A549 (cell line): ENCODE results near the gene EXPH5. TPM values are rescaled to one million over a fixed set of nuclear protein-coding genes. Genes with fewer than 3 reads are reported as not detected.

ENCODE experiments used
- ATAC-seq, 2 experiments: fragments of 200-7000 bp in 1 of 2; fragments of >200 bp in 1 of 2; cut with Nextera tagmentation in 1 of 2; cut with Tn5 transposase in 1 of 2; 3 replicates each; pipeline versions ENCODE4 v1.8.0 to v1.9.1; 2018 to 2020; ENCODE audit warnings: mild to moderate bottlenecking in 1 of 2, moderate library complexity in 1 of 2
- CTCF ChIA-PET: fragments of 300-600 bp; sonication (Branson Sonifier 250); formaldehyde crosslinking; extraction: SDS; loops from one replicate; lab custom pipeline; 2021; ENCODE audit warnings: antibody characterized with exemption, inconsistent platforms; lab: Yijun Ruan, JAX
- POLR2A ChIA-PET: fragments of 350-600 bp; formaldehyde crosslinking; extraction: SDS; loops from one replicate; lab custom pipeline; 2021; ENCODE audit warnings: antibody characterized with exemption, inconsistent platforms; lab: Yijun Ruan, JAX
- DNase-seq, 2 experiments: peaks; one replicate each; pipeline versions ENCODE4 v3.0.0 to v3.0.0-alpha.2; 2011 to 2016; ENCODE audit warnings: low read depth in 1 of 2, low spot score in 1 of 2
- FAIRE-seq: peaks from 2 replicates; lab custom pipeline; 2011; peaks lifted over from hg19 to GRCh38; lab: Jason Lieb, UNC
- H3K27ac ChIP-seq, 2 experiments: fragments of >200 bp; sonication (Bioruptor Twin); formaldehyde crosslinking; 3 replicates each; pipeline ENCODE4 v1.5.1; 2016 to 2017
- H3K4me1 ChIP-seq: fragments of >200 bp; sonication (Bioruptor Twin); formaldehyde crosslinking; 3 replicates; pipeline ENCODE4 v1.6.1; 2016
- H3K4me2 ChIP-seq: fragments of >200 bp; sonication (Bioruptor Twin); formaldehyde crosslinking; 3 replicates; pipeline ENCODE4 v1.6.1; 2016
- H3K4me3 ChIP-seq: fragments of >200 bp; sonication (Bioruptor Twin); formaldehyde crosslinking; 3 replicates; pipeline ENCODE4 v1.5.1; 2016
- H3K9me3 ChIP-seq: fragments of >200 bp; sonication (Bioruptor Twin); formaldehyde crosslinking; 3 replicates; pipeline ENCODE4 v1.6.1; 2016
- BHLHE40 ChIP-seq: IDR thresholded peaks from 2 replicates; pipeline ENCODE4 v1.6.1; 2012; ENCODE audit warnings: low read depth, low read length, inconsistent platforms
- CBX2 ChIP-seq: fragments of 200-600 bp; sonication (generic); IDR thresholded peaks from 2 replicates; pipeline ENCODE4 v1.6.1; 2016; ENCODE audit warnings: low read depth, mild to moderate bottlenecking, borderline replicate concordance
- CBX8 ChIP-seq: fragments of 200-600 bp; sonication (generic); IDR thresholded peaks from 2 replicates; pipeline ENCODE4 v1.6.1; 2016
- CHD2 ChIP-seq: fragments of 150-350 bp; IDR thresholded peaks from 2 replicates; pipeline ENCODE4 v1.6.1; 2014; ENCODE audit warnings: low read length; ENCODE audit not compliant: partially characterized antibody
- CTCF ChIP-seq: fragments of >200 bp; sonication (Bioruptor Twin); formaldehyde crosslinking; IDR thresholded peaks from 3 replicates; pipeline ENCODE4 v1.5.1; 2016
- EP300 ChIP-seq, 2 experiments: fragments of >200 bp; sonication (Bioruptor Twin); formaldehyde crosslinking; IDR thresholded peaks; 2 replicates in 1 of 2; 3 replicates in 1 of 2; pipeline ENCODE4 v1.6.1; 2016 to 2017
- ESRRA ChIP-seq: fragments of 150-350 bp; IDR thresholded peaks from 2 replicates; pipeline ENCODE4 v1.6.1; 2014; ENCODE audit warnings: mild to moderate bottlenecking, low read length, borderline replicate concordance
- FOSB ChIP-seq: fragments of 250-450 bp; sonication (Bioruptor Pico); IDR thresholded peaks from 2 replicates; pipeline ENCODE4 v1.5.0; 2020; ENCODE audit warnings: mild to moderate bottlenecking, moderate library complexity
- FOXS1 ChIP-seq: fragments of 250-450 bp; sonication (Bioruptor Pico); IDR thresholded peaks from 2 replicates; pipeline ENCODE4 v1.5.0; 2020; ENCODE audit warnings: mild to moderate bottlenecking, moderate library complexity
- HMGXB4 ChIP-seq: fragments of 250-450 bp; sonication (Bioruptor Pico); IDR thresholded peaks from 2 replicates; pipeline ENCODE4 v1.5.0; 2021; ENCODE audit warnings: mild to moderate bottlenecking, moderate library complexity, borderline replicate concordance
- JUN ChIP-seq, 2 experiments: fragments of >200 bp; sonication (Bioruptor Twin); formaldehyde crosslinking; IDR thresholded peaks; 2 replicates in 1 of 2; 3 replicates in 1 of 2; pipeline ENCODE4 v1.6.1; 2016 to 2017
- KDM5A ChIP-seq: fragments of 200-600 bp; sonication (generic); IDR thresholded peaks from 2 replicates; pipeline ENCODE4 v1.6.1; 2016; ENCODE audit warnings: antibody characterized with exemption, mild to moderate bottlenecking
- MAFK ChIP-seq: fragments of 450-650 bp; IDR thresholded peaks from 2 replicates; pipeline ENCODE4 v1.6.1; 2014; ENCODE audit not compliant: partially characterized antibody
- MAX ChIP-seq: IDR thresholded peaks from 2 replicates; pipeline ENCODE4 v1.6.1; 2012
- MAZ ChIP-seq: fragments of 150-350 bp; IDR thresholded peaks from 2 replicates; pipeline ENCODE4 v1.6.1; 2014; ENCODE audit warnings: antibody characterized with exemption, low read depth, low read length, borderline replicate concordance
- NFE2L2 ChIP-seq: fragments of 150-350 bp; conservative IDR thresholded peaks from 2 replicates; pipeline ENCODE4 v1.6.1; 2014; ENCODE audit warnings: low read length
- NPAS2 ChIP-seq: fragments of 250-450 bp; sonication (Bioruptor Pico); IDR thresholded peaks from 2 replicates; pipeline ENCODE4 v1.8.0; 2022; ENCODE audit warnings: mild to moderate bottlenecking, moderate library complexity, borderline replicate concordance
- NR3C1 ChIP-seq: fragments of >200 bp; sonication (Bioruptor Twin); formaldehyde crosslinking; IDR thresholded peaks from 3 replicates; pipeline ENCODE4 v1.6.1; 2017
- POLR2A ChIP-seq: IDR thresholded peaks from 2 replicates; pipeline ENCODE4 v1.6.1; 2012; ENCODE audit warnings: mild to moderate bottlenecking, low read length
- RCOR1 ChIP-seq: fragments of 150-350 bp; IDR thresholded peaks from 2 replicates; pipeline ENCODE4 v1.6.1; 2014; ENCODE audit warnings: antibody characterized with exemption, low read length, low read depth
- RNF2 ChIP-seq: fragments of 200-600 bp; sonication (generic); IDR thresholded peaks from 2 replicates; pipeline ENCODE4 v1.6.1; 2016; ENCODE audit warnings: low read depth, mild to moderate bottlenecking, antibody characterized with exemption, moderate library complexity, borderline replicate concordance
- SREBF2 ChIP-seq: fragments of 450-650 bp; IDR thresholded peaks from 2 replicates; pipeline ENCODE4 v1.6.1; 2014; ENCODE audit warnings: mild to moderate bottlenecking, moderate library complexity
- TFCP2L1 ChIP-seq: fragments of 250-450 bp; sonication (Bioruptor Pico); IDR thresholded peaks from 2 replicates; pipeline ENCODE4 v1.5.0; 2021; ENCODE audit warnings: mild to moderate bottlenecking
- TP53 ChIP-seq: fragments of 250-450 bp; sonication (Bioruptor Pico); IDR thresholded peaks from 2 replicates; pipeline ENCODE4 v1.5.0; 2021; ENCODE audit warnings: mild to moderate bottlenecking, moderate library complexity
- USF2 ChIP-seq: fragments of 450-650 bp; IDR thresholded peaks from 2 replicates; pipeline ENCODE4 v1.6.1; 2014; ENCODE audit warnings: antibody characterized with exemption
- ZC3H11A ChIP-seq: fragments of 450-650 bp; IDR thresholded peaks from 2 replicates; pipeline ENCODE4 v1.6.1; 2014; ENCODE audit warnings: antibody characterized with exemption, mild to moderate bottlenecking
- WGBS: methylation state at CpG from one replicate; pipeline ENCODE4 v1.1.6; 2017; ENCODE audit errors: missing lambda C conversion rate; 5-methylcytosine and 5-hydroxymethylcytosine counted together
- polyA plus RNA-seq, 4 experiments: library from polyadenylated mRNA; depleted of rRNA in 3 of 4; stranded (reverse); fragments of >200 nt; fragmentation: RNase III in 1 of 4; extraction: RNeasy Plus Mini Kit Qiagen cat#74134 plus additional on column Dnase treatment in 1 of 4; gene quantifications; 2 replicates in 3 of 4; 3 replicates in 1 of 4; pipeline ENCODE4 v1.2.3, GENCODE V29; 2011 to 2017
- TF ChIP-seq, protein P1 (sequence below): fragments of 250-450 bp; sonication (Bioruptor Pico); IDR thresholded peaks from 2 replicates; pipeline ENCODE4 v1.5.0; 2020; ENCODE audit warnings: low read depth, mild to moderate bottlenecking, moderate library complexity

Gene EXPH5
- polyA plus RNA-seq, 2 of the 4 experiments (the other 2 are of a cell fraction) = 0.01 to 0.37 TPM

GRCh38 chr11:108597736-108598355 is 4.3 kb upstream of the EXPH5 start:
- POLR2A ChIA-PET = no interaction called here
- FAIRE-seq (no peak), DNase-seq (no peak), ATAC-seq (no peak)
- H3K27ac ChIP-seq = no peak overlapping the region
- no peaks in the 10 kb centered on the region for H3K4me1 ChIP-seq
- TF ChIP-seq HMGXB4 (CRISPR knock-in tag) (no peak), MAX (no peak), FOXS1 (CRISPR knock-in tag) (no peak), ZC3H11A (no peak), KDM5A (no peak), SREBF2 (no peak), NR3C1 (no peak), TP53 (CRISPR knock-in tag) (no peak), EP300 (IDR thresholded peaks at IDR 0.05) (no peak), CBX2 (no peak)
- TF ChIP-seq, protein P1, sequence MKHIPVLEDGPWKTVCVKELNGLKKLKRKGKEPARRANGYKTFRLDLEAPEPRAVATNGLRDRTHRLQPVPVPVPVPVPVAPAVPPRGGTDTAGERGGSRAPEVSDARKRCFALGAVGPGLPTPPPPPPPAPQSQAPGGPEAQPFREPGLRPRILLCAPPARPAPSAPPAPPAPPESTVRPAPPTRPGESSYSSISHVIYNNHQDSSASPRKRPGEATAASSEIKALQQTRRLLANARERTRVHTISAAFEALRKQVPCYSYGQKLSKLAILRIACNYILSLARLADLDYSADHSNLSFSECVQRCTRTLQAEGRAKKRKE (CRISPR knock-in tag) = no peak
- 50% methylated on average over 5 of the region's 5 CpGs for WGBS
- no peak overlapping the region for H3K4me2 ChIP-seq
- H3K9me3 ChIP-seq = no peaks in the 10 kb centered on the region
- CTCF ChIA-PET = interaction anchor here (1.4 kb wide), 1 partner anchor 9 kb away, joined by 3 read pairs; no protein-coding TSS in a partner anchor
- no peak overlapping the region for H3K4me3 ChIP-seq

DNA sequence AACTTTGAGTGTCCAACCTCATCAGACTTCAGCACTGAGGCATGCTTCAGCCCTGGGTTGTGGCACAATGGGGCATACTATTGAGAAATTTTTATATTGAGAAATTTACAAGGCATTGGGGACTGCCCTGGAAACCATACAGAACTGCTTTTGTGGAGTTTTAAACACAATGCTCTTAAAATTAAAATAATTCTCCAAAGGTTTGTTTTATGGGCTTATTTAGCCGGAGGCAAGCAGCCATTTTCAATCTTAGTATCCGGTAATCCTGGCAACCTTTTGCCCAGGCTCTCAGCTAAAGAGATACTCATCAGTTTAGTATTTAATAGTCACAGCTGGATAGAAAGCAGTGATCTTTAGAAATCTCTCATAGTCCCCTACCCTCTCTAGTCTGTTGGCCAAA is 3.1 kb upstream of the EXPH5 start:
- Histone ChIP-seq H3K27ac (no peak overlapping the region), H3K4me3 (no peak overlapping the region), H3K4me2 (no peak overlapping the region), H3K4me1 (no peaks in the 10 kb centered on the region), H3K9me3 (no peaks in the 10 kb centered on the region)
- WGBS = 48% methylated on average over 2 of the region's 2 CpGs
- DNase-seq (no peak), FAIRE-seq (no peak), ATAC-seq (no peak)
- TF ChIP-seq NPAS2 = no peak
- TF ChIP-seq RNF2 = no peak
- no peak for TF ChIP-seq POLR2A
- no peak for TF ChIP-seq CHD2
- TF ChIP-seq HMGXB4 (CRISPR knock-in tag) = no peak
- TF ChIP-seq MAFK = no peak
- TF ChIP-seq RCOR1 = no peak
- no peak for TF ChIP-seq USF2
- no peak for TF ChIP-seq FOSB
- no peak for TF ChIP-seq MAX
- no peak for TF ChIP-seq TFCP2L1 (CRISPR knock-in tag)
- TF ChIP-seq MAZ = no peak
- TF ChIP-seq JUN (IDR thresholded peaks at IDR 0.05) = no peak
- TF ChIP-seq BHLHE40 = no peak
- TF ChIP-seq ESRRA = no peak
- TF ChIP-seq CBX8 = no peak
- TF ChIP-seq NFE2L2 = no peak
- no peak for TF ChIP-seq KDM5A
- no peak for TF ChIP-seq CTCF
- ChIA-PET CTCF (no interaction called here), POLR2A (no interaction called here)
